DOHH2 (cell line): Measurements from ENCODE around the gene FGF1.

Experiments used
- H3F3A ChIP-seq: fragments of 200-600 bp; sonication (generic), shearing (Covaris generic); 2 replicates; pipeline ENCODE4 v1.6.0; 2016; ENCODE audit warnings: antibody characterized with exemption, mild to moderate bottlenecking; ENCODE audit not compliant: control insufficient read depth, insufficient read depth
- H3K27ac ChIP-seq: fragments of 200-600 bp; sonication (generic); 2 replicates; pipeline ENCODE4 v1.5.1; 2014; ENCODE audit warnings: low read depth, mild to moderate bottlenecking, low read length, moderate library complexity
- H3K27me3 ChIP-seq: fragments of 200-600 bp; sonication (generic); 2 replicates; pipeline ENCODE4 v1.6.1; 2014; ENCODE audit warnings: mild to moderate bottlenecking, low read length, mixed read lengths; ENCODE audit not compliant: control insufficient read depth
- H3K36me3 ChIP-seq: fragments of 200-600 bp; sonication (generic); 2 replicates; pipeline ENCODE4 v1.6.1; 2014; ENCODE audit warnings: mild to moderate bottlenecking, low read length, moderate library complexity, mixed read lengths; ENCODE audit not compliant: control insufficient read depth
- H3K4me1 ChIP-seq: fragments of 200-600 bp; sonication (generic); 2 replicates; pipeline ENCODE4 v1.6.1; 2014; ENCODE audit warnings: mild to moderate bottlenecking, low read length, mixed read lengths; ENCODE audit not compliant: control insufficient read depth
- H3K4me2 ChIP-seq: fragments of 200-600 bp; sonication (generic); 2 replicates; pipeline ENCODE4 v1.6.0; 2014; ENCODE audit warnings: mild to moderate bottlenecking, low read length, moderate library complexity
- H3K4me3 ChIP-seq: fragments of 200-600 bp; sonication (generic); 2 replicates; pipeline ENCODE4 v1.5.1; 2014; ENCODE audit warnings: mild to moderate bottlenecking, low read length, mixed read lengths
- H3K79me2 ChIP-seq: fragments of 200-600 bp; sonication (generic); 2 replicates; pipeline ENCODE4 v1.6.1; 2014; ENCODE audit warnings: mild to moderate bottlenecking, low read length, mixed read lengths; ENCODE audit not compliant: control insufficient read depth
- H3K9me2 ChIP-seq: fragments of 200-600 bp; sonication (generic); replicated peaks from 2 replicates; pipeline ENCODE4 v1.6.1; 2014; ENCODE audit warnings: mild to moderate bottlenecking, low read length, mixed read lengths; ENCODE audit not compliant: control insufficient read depth
- H3K9me3 ChIP-seq: fragments of 200-600 bp; sonication (generic); 2 replicates; pipeline ENCODE4 v1.6.1; 2014; ENCODE audit warnings: antibody characterized with exemption, low read length, mixed read lengths; ENCODE audit not compliant: control insufficient read depth, insufficient read depth
- H4K20me1 ChIP-seq: fragments of 200-600 bp; sonication (generic); 2 replicates; pipeline ENCODE4 v1.6.0; 2014; ENCODE audit warnings: low read depth, mild to moderate bottlenecking, antibody characterized with exemption, low read length, moderate library complexity; ENCODE audit not compliant: control insufficient read depth, insufficient read depth
- CTCF ChIP-seq: fragments of 200-600 bp; sonication (generic); IDR thresholded peaks from one replicate; pipeline ENCODE4 v1.5.1; 2014; ENCODE audit warnings: antibody characterized with exemption, mild to moderate bottlenecking, low read depth, low read length; ENCODE audit not compliant: poor library complexity, severe bottlenecking
- EZH2phosphoT487 ChIP-seq: fragments of 200-600 bp; sonication (generic); IDR thresholded peaks from 2 replicates; pipeline ENCODE4 v1.6.1; 2017; ENCODE audit warnings: borderline replicate concordance, mild to moderate bottlenecking, antibody characterized with exemption, low read length, moderate library complexity, mixed read lengths

FGF1 gene

GRCh38 chr5:142639455-142639854, 46.4 kb downstream of the FGF1 start:
- H4K20me1 ChIP-seq, result no peaks in the 10 kb centered on the region
- H3F3A ChIP-seq, result no peaks in the 10 kb centered on the region
- H3K4me3 ChIP-seq, result no peak overlapping the region
- H3K9me2 ChIP-seq, result no peaks in the 10 kb centered on the region
- peaks cover 37% of the 10 kb centered on the region for H3K27me3 ChIP-seq
- no peaks in the 10 kb centered on the region for H3K36me3 ChIP-seq
- H3K79me2 ChIP-seq, result no peaks in the 10 kb centered on the region
- H3K4me1 ChIP-seq, result no peaks in the 10 kb centered on the region
- H3K9me3 ChIP-seq, result no peaks in the 10 kb centered on the region
- no peak overlapping the region for H3K4me2 ChIP-seq
- no peak overlapping the region for H3K27ac ChIP-seq
- TF ChIP-seq EZH2phosphoT487 (no peak), CTCF (no peak)

GRCh38 chr5:142637871-142638270, 48.0 kb downstream of the FGF1 start:
- H4K20me1 ChIP-seq, result no peaks in the 10 kb centered on the region
- no peaks in the 10 kb centered on the region for H3F3A ChIP-seq
- no peak for TF ChIP-seq CTCF
- no peak for TF ChIP-seq EZH2phosphoT487
- no peaks in the 10 kb centered on the region for H3K36me3 ChIP-seq
- H3K4me3 ChIP-seq, result no peak overlapping the region
- no peaks in the 10 kb centered on the region for H3K79me2 ChIP-seq
- H3K27me3 ChIP-seq, result peaks cover 26% of the 10 kb centered on the region
- no peak overlapping the region for H3K27ac ChIP-seq
- H3K9me3 ChIP-seq, result no peaks in the 10 kb centered on the region
- no peak overlapping the region for H3K4me2 ChIP-seq
- no peaks in the 10 kb centered on the region for H3K9me2 ChIP-seq
- H3K4me1 ChIP-seq, result no peaks in the 10 kb centered on the region

GRCh38 chr5:142636698-142637324, 49.1 kb downstream of the FGF1 start:
- Histone ChIP-seq H3K36me3 (no peaks in the 10 kb centered on the region), H3K9me3 (no peaks in the 10 kb centered on the region), H3K27ac (no peak overlapping the region), H3K4me2 (no peak overlapping the region), H3K9me2 (no peaks in the 10 kb centered on the region), H3K79me2 (no peaks in the 10 kb centered on the region), H4K20me1 (no peaks in the 10 kb centered on the region), H3K4me1 (no peaks in the 10 kb centered on the region), H3K4me3 (no peak overlapping the region), H3K27me3 (peaks cover 18% of the 10 kb centered on the region), H3F3A (no peaks in the 10 kb centered on the region)
- TF ChIP-seq EZH2phosphoT487 (no peak), CTCF (no peak)
